HCT116 (cell line): Measurements from ENCODE around the gene DYNC2H1. TPM values are rescaled to one million over a fixed set of nuclear protein-coding genes. Genes with fewer than 3 reads are reported as not detected.

ENCODE experiments used
- ATAC-seq: fragments of 200-7000 bp; cut with Tn5 transposase; 2 replicates; pipeline ENCODE4 v1.9.1; 2020; ENCODE audit warnings: mild to moderate bottlenecking, moderate library complexity
- BruUV-seq: library from RNA; stranded (reverse); fragments of 400-500 nt; replicated peaks from 2 replicates; lab custom pipeline; 2021; lab: Mats Ljungman, UMichigan
- CTCF ChIA-PET: fragments of 300-600 bp; sonication (Branson Sonifier 250); formaldehyde crosslinking; loops from one replicate; lab custom pipeline; 2021; ENCODE audit warnings: antibody characterized with exemption; lab: Charles Lee
- POLR2A ChIA-PET: fragments of 300-600, 350-600 bp; sonication (Branson Sonifier 250); formaldehyde crosslinking; loops from one replicate; lab custom pipeline; 2021; ENCODE audit warnings: antibody characterized with exemption; lab: Charles Lee
- RAD21 ChIA-PET, 2 experiments: fragments of 300-600 bp; sonication (Branson Sonifier 250); formaldehyde crosslinking; loops; one replicate each; lab custom pipeline; 2023; ENCODE audit warnings: low total read pairs in 2 of 2; ENCODE audit not compliant: uncharacterized antibody in 2 of 2, unreplicated experiment in 2 of 2, low non-redundant PET in 1 of 2; lab: Charles Lee
- DNase-seq: peaks from one replicate; pipeline ENCODE4 v3.0.0-alpha.2; 2010; ENCODE audit warnings: low read depth, low spot score
- H2AFZ ChIP-seq: fragments of 200-600 bp; shearing (Covaris generic), sonication (generic); 2 replicates; pipeline ENCODE4 v1.6.1; 2017; ENCODE audit warnings: low read depth, mixed run types, mixed read lengths, antibody characterized with exemption, low read length; ENCODE audit not compliant: poor library complexity, severe bottlenecking
- H3K27ac ChIP-seq: 2 replicates; pipeline ENCODE4 v1.5.1; 2012; ENCODE audit warnings: low read depth, low read length
- H3K27me3 ChIP-seq: fragments of 200-600 bp; sonication (generic); 2 replicates; pipeline ENCODE4 v1.6.1; 2016; ENCODE audit warnings: mixed run types, low read length, mixed read lengths; ENCODE audit not compliant: insufficient read depth
- H3K36me3 ChIP-seq, 2 experiments: fragments of 200-500 bp in 1 of 2; fragments of 200-600 bp in 1 of 2; sonication (Bioruptor generic) in 1 of 2; sonication (generic) in 1 of 2; 2 replicates each; pipeline versions ENCODE4 v1.5.1 to v1.6.1; 2014 to 2016; ENCODE audit warnings: low read length in 2 of 2, inconsistent platforms in 1 of 2, mixed read lengths in 1 of 2, mixed run types in 1 of 2; ENCODE audit not compliant: insufficient read depth in 2 of 2, control insufficient read depth in 1 of 2
- H3K4me1 ChIP-seq, 2 experiments: fragments of 200-600 bp in 1 of 2; sonication (generic) in 1 of 2; 2 replicates each; pipeline versions ENCODE4 v1.5.1 to v1.6.1; 2012 to 2017; ENCODE audit warnings: low read length in 2 of 2, inconsistent platforms in 1 of 2, mild to moderate bottlenecking in 1 of 2, mixed read lengths in 1 of 2, mixed run types in 1 of 2, moderate library complexity in 1 of 2; ENCODE audit not compliant: insufficient read depth in 2 of 2, control insufficient read depth in 1 of 2
- H3K4me2 ChIP-seq: fragments of 200-600 bp; sonication (generic); 2 replicates; pipeline ENCODE4 v1.6.1; 2017; ENCODE audit warnings: mixed run types, low read length, mixed read lengths
- H3K4me3 ChIP-seq, 2 experiments: fragments of 200-600 bp in 1 of 2; sonication (generic) in 1 of 2; replicated peaks in 1 of 2; 2 replicates each; pipeline ENCODE4 v1.5.1; 2011 to 2016; ENCODE audit warnings: low read length in 2 of 2, control low read depth in 1 of 2, low read depth in 1 of 2, mild to moderate bottlenecking in 1 of 2, mixed read lengths in 1 of 2, mixed run types in 1 of 2
- H3K79me2 ChIP-seq: fragments of 200-600 bp; sonication (generic); 2 replicates; pipeline ENCODE4 v1.6.1; 2017; ENCODE audit warnings: mild to moderate bottlenecking, mixed run types, low read length, moderate library complexity, mixed read lengths; ENCODE audit not compliant: insufficient read depth
- H3K9ac ChIP-seq: fragments of 200-600 bp; sonication (generic); 2 replicates; pipeline ENCODE4 v1.6.1; 2016; ENCODE audit warnings: low read length, mixed read lengths
- H3K9me2 ChIP-seq: fragments of 200-600 bp; sonication (generic), shearing (Covaris generic); 2 replicates; pipeline ENCODE4 v1.6.1; 2017; ENCODE audit warnings: mixed run types, mild to moderate bottlenecking, moderate library complexity; ENCODE audit not compliant: insufficient read depth
- H3K9me3 ChIP-seq, 2 experiments: fragments of 200-500 bp in 1 of 2; fragments of 200-600 bp in 1 of 2; sonication (Bioruptor generic) in 1 of 2; sonication (generic) in 1 of 2; 2 replicates each; pipeline ENCODE4 v1.6.1; 2014 to 2017; ENCODE audit warnings: low read length in 2 of 2, mixed read lengths in 2 of 2, inconsistent platforms in 1 of 2, low read depth in 1 of 2, mild to moderate bottlenecking in 1 of 2, mixed run types in 1 of 2, moderate library complexity in 1 of 2; ENCODE audit not compliant: control insufficient read depth in 1 of 2, insufficient read depth in 1 of 2
- H4K20me1 ChIP-seq: fragments of 200-600 bp; sonication (generic), shearing (Covaris generic); 2 replicates; pipeline ENCODE4 v1.6.1; 2017; ENCODE audit warnings: mixed run types, mild to moderate bottlenecking, moderate library complexity; ENCODE audit not compliant: insufficient read depth
- CBX3 ChIP-seq: IDR thresholded peaks from 2 replicates; pipeline ENCODE4 v1.6.1; 2012; ENCODE audit warnings: low read depth
- EZH2phosphoT487 ChIP-seq: fragments of 200-600 bp; IDR thresholded peaks from 2 replicates; pipeline ENCODE4 v1.6.1; 2018; ENCODE audit warnings: antibody characterized with exemption, borderline replicate concordance
- FOSL1 ChIP-seq: IDR thresholded peaks from 2 replicates; pipeline ENCODE4 v1.6.1; 2012; ENCODE audit warnings: low read depth
- JUND ChIP-seq: IDR thresholded peaks from 2 replicates; pipeline ENCODE4 v1.6.1; 2012
- POLR2A ChIP-seq: IDR thresholded peaks from 2 replicates; pipeline ENCODE4 v1.7.0; 2011; ENCODE audit warnings: borderline replicate concordance; ENCODE audit not compliant: insufficient read depth, insufficient read length; ENCODE audit errors: extremely low read depth
- POLR2AphosphoS5 ChIP-seq: IDR thresholded peaks from 2 replicates; pipeline ENCODE4 v1.6.1; 2011; ENCODE audit warnings: mild to moderate bottlenecking, low read depth, low read length, moderate library complexity
- RAD21 ChIP-seq: IDR thresholded peaks from 2 replicates; pipeline ENCODE4 v1.6.1; 2012; ENCODE audit warnings: low read depth, mild to moderate bottlenecking
- SIN3A ChIP-seq: IDR thresholded peaks from 2 replicates; pipeline ENCODE4 v1.6.1; 2012; ENCODE audit warnings: low read depth
- SRF ChIP-seq: IDR thresholded peaks from 2 replicates; pipeline ENCODE4 v1.6.1; 2012; ENCODE audit warnings: low read depth
- ZFX ChIP-seq: fragments of 450-650 bp; IDR thresholded peaks from 2 replicates; pipeline ENCODE4 v1.6.1; 2017
- ZNF274 ChIP-seq: fragments of 200-500 bp; sonication (Bioruptor generic); IDR thresholded peaks from 2 replicates; pipeline ENCODE4 v1.6.1; 2014; ENCODE audit warnings: mild to moderate bottlenecking, low read depth, low read length, inconsistent platforms
- intact Hi-C: fragments of 100-400 bp; cut with micrococcal nuclease; formaldehyde crosslinking; loops from 2 replicates; pipeline ENCODE4 v1.10.0; 2022
- total RNA-seq: library from RNA; stranded (reverse); gene quantifications from one replicate; pipeline ENCODE4 v1.2.1, GENCODE V29; 2021; ENCODE audit not compliant: unreplicated experiment

Gene DYNC2H1
- total RNA-seq, 1 experiment from 2014 or later, result 1.5 TPM

DNA sequence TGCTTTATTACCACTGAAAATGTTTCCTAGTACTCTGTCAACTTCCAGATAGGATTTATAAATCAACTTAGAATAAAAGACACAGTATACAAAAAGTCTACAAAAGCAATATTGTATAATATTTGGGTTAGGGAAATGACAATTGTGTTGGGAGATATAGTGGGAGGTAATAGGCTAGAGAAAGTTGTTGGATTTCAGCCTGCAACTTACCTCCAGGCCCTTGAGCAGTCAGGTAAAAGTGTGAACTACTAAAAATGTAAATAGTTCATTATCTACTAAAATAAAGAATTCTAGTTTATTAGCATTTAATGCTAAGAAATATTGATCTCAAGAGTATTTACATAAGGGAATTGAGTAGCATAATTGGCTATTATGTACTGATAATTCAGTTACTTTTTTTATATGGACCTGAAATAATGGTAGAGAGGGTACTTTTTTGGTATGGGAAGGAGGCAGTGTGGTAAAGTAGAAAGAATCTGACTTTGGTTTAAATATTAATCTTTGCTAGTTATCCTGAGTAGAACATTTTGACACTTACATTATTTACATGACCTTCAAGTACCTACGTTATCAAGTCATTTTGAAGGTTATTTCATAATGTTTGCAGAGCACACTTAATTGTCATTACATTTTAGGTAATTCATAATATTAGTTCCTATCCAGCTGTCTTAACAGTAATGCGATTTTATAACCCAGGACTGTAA, 55.0 kb downstream of the DYNC2H1 start:
- Histone ChIP-seq H3K9me3 (no peaks in the 10 kb centered on the region), H3K4me2 (no peak overlapping the region), H3K9me2 (no peaks in the 10 kb centered on the region), H4K20me1 (no peaks in the 10 kb centered on the region), H2AFZ (no peak overlapping the region), H3K27me3 (no peaks in the 10 kb centered on the region), H3K9ac (no peak overlapping the region), H3K4me3 (no peak overlapping the region), H3K27ac (no peak overlapping the region), H3K36me3 (no peaks in the 10 kb centered on the region), H3K4me1 (no peaks in the 10 kb centered on the region), H3K79me2 (no peaks in the 10 kb centered on the region)
- BruUV-seq, result no TSS peak
- DNase-seq (no peak), ATAC-seq (no peak)
- ChIA-PET RAD21 (no interaction called here), CTCF (no interaction called here), POLR2A (no interaction called here)
- intact Hi-C loops, result no loop called here
- no peak for TF ChIP-seq SRF
- no peak for TF ChIP-seq JUND
- no peak for TF ChIP-seq EZH2phosphoT487
- no peak for TF ChIP-seq FOSL1
- no peak for TF ChIP-seq ZNF274
- TF ChIP-seq SIN3A, result no peak
- TF ChIP-seq RAD21, result no peak
- TF ChIP-seq POLR2A, result no peak
- TF ChIP-seq ZFX, result no peak
- no peak for TF ChIP-seq POLR2AphosphoS5
- no peak for TF ChIP-seq CBX3

- H3K27me3 ChIP-seq, result no peaks in the 10 kb centered on the region
- BruUV-seq, result no TSS peak
These were observed 57.9 kb downstream of the DYNC2H1 start for GRCh38 chr11:103167166-103167565.

More at GRCh38 chr11:103167166-103167565, 57.9 kb downstream of the DYNC2H1 start:
- ATAC-seq, result no peak
- RAD21 ChIA-PET, result no interaction called here
- no peaks in the 10 kb centered on the region for H3K79me2 ChIP-seq
- H3K4me2 ChIP-seq, result no peak overlapping the region
- TF ChIP-seq JUND, result no peak
- no peak for TF ChIP-seq RAD21
- H3K27ac ChIP-seq, result no peak overlapping the region
- no peak overlapping the region for H3K9ac ChIP-seq
- intact Hi-C loops, result no loop called here
- no peak overlapping the region for H3K4me3 ChIP-seq
- H3K4me1 ChIP-seq, result no peaks in the 10 kb centered on the region
- DNase-seq, result no peak
- CTCF ChIA-PET, result no interaction called here
- no peaks in the 10 kb centered on the region for H3K36me3 ChIP-seq
- POLR2A ChIA-PET, result no interaction called here
- no peaks in the 10 kb centered on the region for H4K20me1 ChIP-seq
- H3K9me3 ChIP-seq, result no peaks in the 10 kb centered on the region
- H3K9me2 ChIP-seq, result no peaks in the 10 kb centered on the region
- no peak overlapping the region for H2AFZ ChIP-seq
